Measurements from ENCODE around the gene ABCC3.
A peak's percentile ranks its signal among the peaks of the same experiment; 100 is the strongest.

The ABCC3 gene

GRCh38 chr17:50710025-50710424 lies 75.3 kb downstream of the ABCC3 start:
- no peak for TF ChIP-seq CTCF (conservative IDR thresholded peaks at IDR 0.05; ENCODE audit: low read depth, low read length)

GRCh38 chr17:50710650-50711049 lies 76.0 kb downstream of the ABCC3 start:
- no peak overlapping the region for H3K4me3 ChIP-seq (ENCODE audit: low read depth, low read length)
- no peak for DNase-seq (ENCODE audit: low read depth)
- TF ChIP-seq CTCF (conservative IDR thresholded peaks at IDR 0.05; ENCODE audit: low read depth, low read length): no peak

More at GRCh38 chr17:50710025-50710424, 75.3 kb downstream of the ABCC3 start:
- DNase-seq (ENCODE audit: low read depth): no peak
- no peak overlapping the region for H3K4me3 ChIP-seq (ENCODE audit: low read depth, low read length)

- no peak for TF ChIP-seq CTCF (conservative IDR thresholded peaks at IDR 0.05; ENCODE audit: low read depth, low read length)
- DNase-seq (ENCODE audit: low read depth): no peak
- no peak overlapping the region for H3K4me3 ChIP-seq (ENCODE audit: low read depth, low read length)
Observed at GRCh38 chr17:50712641-50713040, 78.0 kb downstream of the ABCC3 start.

- no peak for DNase-seq (ENCODE audit: low read depth)
- TF ChIP-seq CTCF (conservative IDR thresholded peaks at IDR 0.05; ENCODE audit: low read depth, low read length): no peak
- H3K4me3 ChIP-seq (ENCODE audit: low read depth, low read length): no peak overlapping the region
Observed at GRCh38 chr17:50715471-50715870, 80.8 kb downstream of the ABCC3 start.

- peak; percentile 95 for DNase-seq (ENCODE audit: low read depth)
- peak within 1 kb of the TSS; percentile 97 for H3K4me3 ChIP-seq (ENCODE audit: low read depth, low read length)
- TF ChIP-seq CTCF (conservative IDR thresholded peaks at IDR 0.05; ENCODE audit: low read depth, low read length): no peak
Observed at GRCh38 chr17:50719144-50719923, 84.7 kb downstream of the ABCC3 start, which contains the start of gene LUC7L3. TSS of gene LUC7L3 (plus strand) at chr17:50719603. CDS start at chr17:50719733, 130 bp downstream.

- TF ChIP-seq CTCF (conservative IDR thresholded peaks at IDR 0.05; ENCODE audit: low read depth, low read length): no peak
- no peak for DNase-seq (ENCODE audit: low read depth)
- peak overlapping the region; percentile 97 for H3K4me3 ChIP-seq (ENCODE audit: low read depth, low read length)
Observed at GRCh38 chr17:50719924-50720794, 85.5 kb downstream of the ABCC3 start.

Data from choroid plexus epithelial cell (primary cell).